ENCODE results near the gene CDC37L1.

CDC37L1 gene

DNA sequence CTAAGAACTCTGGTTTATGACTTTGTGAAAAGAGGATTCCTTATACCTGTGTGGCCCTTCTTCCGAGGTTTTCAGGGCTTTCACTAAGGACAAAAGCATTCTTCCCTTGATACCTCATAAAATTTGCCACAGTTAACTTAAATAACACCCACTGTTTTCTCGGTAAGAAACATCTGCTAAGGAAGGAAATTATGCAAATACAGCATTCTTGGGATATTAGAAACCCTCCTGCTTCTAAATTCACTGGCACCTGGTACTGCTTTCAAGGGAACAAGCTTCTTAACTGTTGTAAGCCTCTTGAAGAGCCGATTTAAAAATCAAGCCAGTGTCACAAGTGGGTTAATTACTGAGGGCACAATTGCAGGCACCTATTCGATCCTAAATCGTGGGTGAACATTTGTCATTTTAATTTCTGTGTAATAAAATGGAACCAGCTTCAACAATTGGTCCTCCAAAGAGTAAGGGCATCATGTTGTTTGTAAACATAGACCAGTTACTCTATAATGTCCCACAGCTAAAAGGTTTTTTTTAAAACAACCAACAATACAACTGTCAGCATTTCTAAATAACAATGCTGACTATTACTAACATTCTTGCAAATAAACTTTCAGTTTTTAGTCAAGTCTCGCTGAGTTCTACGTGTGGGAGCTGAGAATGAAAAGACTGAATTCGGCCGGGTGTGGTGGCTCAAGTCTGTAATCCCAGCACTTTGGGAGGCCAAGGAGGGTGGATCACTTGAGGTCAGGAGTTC is 35.1 kb downstream of the CDC37L1 start:
- no peak for DNase-seq (ENCODE audit: low read depth in 2 of 2)

GRCh38 chr9:4716163-4716562 is 36.8 kb downstream of the CDC37L1 start:
- no peak for DNase-seq (ENCODE audit: low read depth in 2 of 2)

GRCh38 chr9:4717815-4718214 is 38.4 kb downstream of the CDC37L1 start:
- no peak for DNase-seq (ENCODE audit: low read depth in 2 of 2)

DNA sequence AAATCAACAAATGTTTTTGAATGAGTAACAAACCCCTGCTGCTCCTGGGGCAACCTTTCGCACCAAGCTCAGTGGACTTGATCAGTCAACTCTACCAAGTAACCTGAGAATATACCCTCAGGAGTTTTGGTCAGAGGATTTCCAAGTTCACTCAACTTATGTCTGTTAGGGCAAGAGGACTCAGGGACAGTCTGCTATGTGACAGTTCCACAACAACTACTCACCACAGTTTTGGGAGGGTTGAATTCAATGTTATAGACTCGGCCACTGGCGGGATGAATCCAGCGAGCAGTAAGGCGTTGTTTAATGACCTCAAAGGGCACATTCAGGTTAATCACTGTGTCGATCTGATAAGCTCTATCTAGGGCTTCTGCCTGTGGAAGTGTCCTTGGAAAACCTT is 39.5 kb downstream of the CDC37L1 start:
- DNase-seq (ENCODE audit: low read depth in 2 of 2) = no peak

DNA sequence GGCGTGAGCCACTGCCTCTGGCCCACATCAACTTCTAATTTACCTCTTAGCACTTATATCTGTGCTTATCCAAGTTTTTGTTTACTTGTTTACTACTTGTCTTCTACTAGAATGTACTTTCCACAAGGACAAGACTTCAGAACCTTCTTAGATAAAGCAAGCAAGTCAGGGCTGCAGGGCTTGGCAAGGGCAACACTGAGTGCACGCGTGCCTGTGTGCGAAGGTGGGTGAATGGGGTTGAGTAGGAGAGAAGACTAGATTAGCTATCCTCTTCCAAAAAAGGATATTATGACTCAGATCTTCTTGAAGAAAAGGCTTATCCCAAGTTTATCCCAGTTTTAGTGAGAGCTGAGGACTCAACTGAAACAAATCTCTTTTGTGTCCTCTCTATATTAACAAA is 42.4 kb downstream of the CDC37L1 start:
- no peak for DNase-seq (ENCODE audit: low read depth in 2 of 2)

DNA sequence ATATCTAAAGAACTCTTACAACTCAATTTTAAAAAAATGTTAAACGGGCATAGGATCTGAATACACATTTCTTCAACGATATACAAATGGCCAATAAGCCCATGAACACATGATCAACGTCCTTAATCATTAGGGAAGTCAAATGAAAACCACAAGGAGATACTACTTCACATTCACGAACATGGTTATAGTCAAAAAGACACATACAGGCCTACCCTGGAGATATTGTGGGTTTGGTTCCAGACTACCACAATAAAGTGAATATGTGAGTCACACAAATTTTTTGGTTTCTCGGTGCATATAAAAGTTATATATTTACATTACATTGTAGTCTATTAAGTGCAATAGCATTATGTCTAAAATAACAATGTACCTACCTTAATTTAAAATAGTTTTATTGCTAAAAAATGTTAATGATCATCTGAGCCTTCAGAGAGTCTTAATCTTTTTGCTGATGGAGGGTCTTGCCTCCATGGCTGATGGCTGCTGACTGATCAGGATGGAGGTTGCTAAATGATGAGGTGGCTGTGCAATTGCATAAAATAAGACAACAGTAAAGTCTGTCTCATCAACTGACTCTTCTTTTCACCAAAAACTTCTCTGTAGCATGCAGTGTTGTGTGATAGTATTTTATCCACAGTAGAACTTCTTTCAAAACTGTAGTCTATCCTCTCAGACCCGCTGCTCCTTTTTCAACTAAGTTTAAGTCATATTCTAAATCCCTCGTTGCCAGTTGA is 46.5 kb downstream of the CDC37L1 start:
- DNase-seq (ENCODE audit: low read depth in 2 of 2) = no peak

DNA sequence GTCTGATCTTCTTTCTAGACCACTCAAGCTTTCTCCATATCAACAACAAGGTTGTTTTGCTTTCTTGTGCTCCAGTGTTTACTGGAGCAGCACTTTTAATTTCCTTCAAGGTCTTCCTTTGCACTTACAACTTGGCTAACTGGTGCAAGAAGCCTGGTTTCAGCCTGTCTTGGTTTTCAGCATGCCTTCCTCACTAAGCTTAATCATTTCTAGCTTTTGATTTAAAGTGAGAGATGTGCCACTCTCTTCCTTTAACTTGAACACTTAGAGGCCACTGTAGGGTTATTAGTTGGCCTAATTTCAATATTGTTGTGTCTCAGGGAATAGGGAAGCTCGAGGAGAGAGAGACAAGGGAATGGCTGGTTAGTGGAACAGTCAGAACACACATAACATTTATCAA is 48.2 kb downstream of the CDC37L1 start:
- no peak for DNase-seq (ENCODE audit: low read depth in 2 of 2)

DNA sequence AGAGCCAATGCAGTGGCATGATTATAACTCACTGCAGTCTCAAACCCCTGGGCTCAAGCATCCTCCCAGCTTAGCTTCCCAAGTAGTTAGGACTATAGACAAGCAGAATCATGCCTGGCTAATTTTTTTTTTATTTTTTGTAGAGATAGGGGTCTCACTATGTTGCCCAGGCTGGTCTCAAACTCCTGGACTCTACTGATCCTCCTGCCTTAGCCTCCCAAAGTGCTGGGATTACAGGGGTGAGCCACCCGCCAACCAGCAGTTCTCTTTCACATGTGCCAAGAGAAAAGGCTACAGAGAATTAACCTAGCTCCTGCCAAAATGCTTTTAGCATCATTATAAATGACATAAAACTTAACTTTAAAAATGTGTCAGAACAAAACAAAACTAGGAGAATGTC is 53.5 kb downstream of the CDC37L1 start:
- no peak for DNase-seq (ENCODE audit: low read depth in 2 of 2)

GRCh38 chr9:4734150-4734549 is 54.8 kb downstream of the CDC37L1 start:
- DNase-seq (ENCODE audit: low read depth in 2 of 2) = no peak

DNA sequence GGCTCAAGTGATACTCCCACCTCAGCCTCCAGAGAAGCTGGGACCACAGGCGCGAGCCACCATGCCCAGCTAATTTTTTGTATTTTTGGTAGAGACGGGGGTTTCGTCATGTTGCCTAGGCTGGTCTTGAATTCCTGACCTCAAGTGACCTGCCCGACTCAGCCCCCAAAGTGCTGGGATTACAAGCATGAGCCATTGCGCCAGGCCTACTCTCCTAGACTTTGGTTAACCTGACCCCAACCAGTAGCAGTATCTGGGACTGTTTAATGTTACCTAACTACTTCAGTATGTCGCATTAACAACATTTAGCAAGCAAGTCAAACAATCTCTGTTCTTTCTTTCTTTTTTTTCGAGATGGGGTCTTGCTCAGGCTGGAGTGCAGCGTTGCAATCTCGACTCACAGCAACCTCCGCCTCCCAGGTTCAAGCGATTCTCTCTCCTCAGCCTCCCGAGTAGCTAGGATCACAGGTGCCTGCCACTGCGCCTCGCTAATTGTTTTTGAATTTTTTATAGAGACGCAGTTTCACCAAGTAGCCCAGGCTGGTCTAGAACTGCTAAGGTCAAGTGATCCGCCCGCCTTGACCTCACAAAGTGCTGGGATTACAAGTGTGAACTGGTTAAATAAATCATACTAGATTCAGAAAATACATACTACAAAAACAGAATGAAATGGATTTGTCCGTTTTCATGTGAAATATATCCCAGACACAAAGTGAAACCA is 59.7 kb downstream of the CDC37L1 start:
- no peak for DNase-seq (ENCODE audit: low read depth in 2 of 2)

- DNase-seq (ENCODE audit: low read depth in 2 of 2) = no peak
These were observed 60.4 kb downstream of the CDC37L1 start for GRCh38 chr9:4739587-4740387.

DNA sequence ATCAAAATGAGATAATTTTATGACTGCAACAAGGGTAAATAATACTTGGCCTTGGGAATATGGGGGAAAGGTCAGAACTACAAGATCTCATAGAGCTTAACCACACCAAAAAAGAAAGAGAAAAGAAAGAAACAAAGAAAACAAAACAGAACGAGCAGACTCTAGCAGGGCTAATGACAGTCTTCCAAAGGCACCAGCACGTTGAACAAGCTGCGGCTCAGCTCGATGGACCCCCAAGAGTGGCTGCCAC is 60.9 kb downstream of the CDC37L1 start:
- DNase-seq (ENCODE audit: low read depth in 2 of 2) = no peak

GRCh38 chr9:4740638-4741364 is 61.4 kb downstream of the CDC37L1 start, which contains the start of gene AK3:
AK3 (minus strand) TSS chr9:4741202; CDS start chr9:4741087, 115 bp downstream.
- DNase-seq (ENCODE audit: low read depth in 2 of 2) = peak; percentile 67 to 70

GRCh38 chr9:4741365-4742089 is 62.2 kb downstream of the CDC37L1 start:
- DNase-seq (ENCODE audit: low read depth in 2 of 2) = no peak

DNA sequence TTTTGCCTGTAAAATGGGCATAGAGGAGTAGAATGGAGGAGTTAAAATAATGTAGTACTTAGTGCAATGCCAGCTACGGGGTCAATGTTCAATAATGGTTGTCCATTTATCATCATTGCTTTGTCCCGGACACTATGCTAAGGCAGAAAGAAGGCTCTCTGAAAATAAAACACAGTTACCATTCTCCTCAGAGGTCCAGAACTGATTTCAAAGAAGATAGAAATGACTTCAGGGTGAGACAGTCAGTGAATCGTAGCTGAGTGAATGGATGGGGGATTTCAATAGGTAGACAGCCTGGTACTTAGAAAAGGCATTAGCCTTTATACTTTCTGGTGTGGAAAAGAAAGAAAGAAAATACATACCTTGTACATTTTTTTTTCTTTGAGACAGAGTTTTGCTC is 62.9 kb downstream of the CDC37L1 start:
- no peak for DNase-seq (ENCODE audit: low read depth in 2 of 2)

GRCh38 chr9:4743131-4743875 is 63.9 kb downstream of the CDC37L1 start:
- no peak for DNase-seq (ENCODE audit: low read depth in 2 of 2)

DNA sequence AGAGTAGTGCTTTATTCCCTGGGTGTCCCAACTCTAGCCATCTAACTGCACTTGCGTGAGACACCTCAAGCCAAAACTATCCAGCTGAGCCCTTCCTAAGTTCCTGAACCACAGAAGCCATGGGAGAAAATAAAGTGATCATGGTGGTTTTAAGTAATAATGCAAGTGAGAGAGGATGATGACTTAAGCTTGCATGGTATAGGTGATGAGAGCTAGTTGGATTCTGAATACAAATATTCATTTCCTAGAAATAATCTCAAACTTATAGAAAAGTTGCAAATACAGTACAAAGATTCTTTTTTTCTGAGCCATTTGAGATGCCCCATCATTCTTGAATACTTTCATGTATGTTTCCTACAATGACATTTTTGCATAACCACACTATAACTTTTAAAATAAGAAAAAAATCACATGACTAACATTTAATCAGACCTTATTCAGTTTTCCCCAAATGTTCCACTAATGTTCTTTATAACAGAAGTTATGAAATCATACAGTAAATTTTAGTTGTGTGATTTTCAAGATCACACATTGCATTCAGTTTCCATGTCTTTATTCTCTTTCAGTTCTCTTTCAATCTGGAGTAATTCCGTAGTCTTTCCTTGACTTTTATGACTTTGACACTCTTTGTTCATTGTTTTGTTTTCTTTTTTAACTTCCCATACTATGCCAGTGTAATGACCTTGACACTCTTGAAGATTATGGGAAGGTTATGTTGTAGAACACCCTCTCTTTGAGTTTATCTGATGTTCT is 67.1 kb downstream of the CDC37L1 start:
- DNase-seq (ENCODE audit: low read depth in 2 of 2) = no peak

- DNase-seq (ENCODE audit: low read depth in 2 of 2) = no peak
These were observed 69.2 kb downstream of the CDC37L1 start for GRCh38 chr9:4748612-4749011.

DNA sequence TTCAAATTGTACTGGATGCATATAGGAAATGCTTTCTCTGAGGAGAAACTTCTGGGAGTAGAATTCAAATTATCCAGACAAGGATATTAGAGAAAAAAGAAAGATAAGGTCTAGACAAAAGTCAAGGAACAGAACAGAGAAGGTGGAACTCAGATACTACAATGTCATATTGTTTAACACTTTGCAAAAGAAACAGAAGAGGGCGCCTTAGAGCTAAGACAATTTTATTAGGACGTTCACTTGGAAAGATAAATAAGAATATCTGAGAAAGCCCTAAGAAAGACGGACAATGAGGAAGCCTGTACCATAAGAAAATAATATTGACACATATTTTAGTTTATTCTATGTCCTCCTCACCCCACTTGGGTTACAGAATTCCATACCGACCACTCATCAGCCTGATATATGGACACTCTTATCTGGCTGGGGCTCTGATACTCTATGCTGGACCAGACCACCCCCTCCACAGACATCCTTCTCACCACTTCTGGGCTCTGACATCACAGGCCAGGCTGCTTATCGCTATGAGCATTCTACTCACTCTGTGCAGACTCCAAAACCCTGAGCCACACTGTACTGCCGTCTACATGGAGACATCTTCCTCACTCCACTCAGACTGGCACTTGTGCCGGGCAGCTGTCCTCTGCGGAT is 70.8 kb downstream of the CDC37L1 start:
- DNase-seq (ENCODE audit: low read depth in 2 of 2) = no peak
